A673 (cell line): ENCODE data around the gene FBXL15. TPM values are rescaled to one million over a fixed set of nuclear protein-coding genes. Genes with fewer than 3 reads are reported as not detected.

Source experiments
- BruUV-seq: library from RNA; stranded (reverse); fragments of 400-500 nt; replicated peaks from 2 replicates; lab custom pipeline; 2021; lab: Mats Ljungman, UMichigan
- CTCF ChIA-PET: fragments of 300-600 bp; sonication (Branson Sonifier 250); formaldehyde crosslinking; loops from one replicate; lab custom pipeline; 2022; ENCODE audit warnings: antibody characterized with exemption; lab: Charles Lee
- POLR2A ChIA-PET: fragments of 300-600 bp; sonication (Branson Sonifier 250); formaldehyde crosslinking; loops from one replicate; lab custom pipeline; 2022; ENCODE audit warnings: antibody characterized with exemption; ENCODE audit not compliant: low non-redundant PET; lab: Charles Lee
- DNase-seq: peaks from one replicate; pipeline ENCODE4 v3.0.0-alpha.2; 2015; ENCODE audit warnings: low spot score
- H3K27ac ChIP-seq: fragments of 200-600 bp; sonication (generic); 2 replicates; pipeline ENCODE4 v1.5.1; 2016; ENCODE audit warnings: mixed run types, low read depth, mild to moderate bottlenecking, mixed read lengths, antibody characterized with exemption, low read length; ENCODE audit not compliant: poor library complexity, severe bottlenecking
- H3K27me3 ChIP-seq: fragments of 200-600 bp; sonication (generic); replicated peaks from 2 replicates; pipeline ENCODE4 v1.6.1; 2017; ENCODE audit warnings: mixed run types, low read depth, mild to moderate bottlenecking, mixed read lengths, antibody characterized with exemption, low read length; ENCODE audit not compliant: insufficient read depth, poor library complexity
- H3K36me3 ChIP-seq: fragments of 200-600 bp; sonication (generic); 2 replicates; pipeline ENCODE4 v1.6.1; 2016; ENCODE audit warnings: mixed run types, mild to moderate bottlenecking, mixed read lengths, antibody characterized with exemption, low read length; ENCODE audit not compliant: insufficient read depth, poor library complexity, severe bottlenecking
- H3K4me1 ChIP-seq: fragments of 200-600 bp; sonication (generic); 2 replicates; pipeline ENCODE4 v1.6.1; 2017; ENCODE audit warnings: mixed run types, mild to moderate bottlenecking, mixed read lengths, antibody characterized with exemption, low read length; ENCODE audit not compliant: insufficient read depth, poor library complexity, severe bottlenecking
- H3K4me3 ChIP-seq: fragments of 200-600 bp; sonication (generic); 2 replicates; pipeline ENCODE4 v1.5.1; 2016; ENCODE audit warnings: low read depth, mixed run types, mild to moderate bottlenecking, mixed read lengths, low read length; ENCODE audit not compliant: poor library complexity, severe bottlenecking
- H3K9me3 ChIP-seq: fragments of 200-600 bp; sonication (generic); 2 replicates; pipeline ENCODE4 v1.6.1; 2016; ENCODE audit warnings: mixed run types, low read depth, mild to moderate bottlenecking, mixed read lengths, antibody characterized with exemption, low read length; ENCODE audit not compliant: poor library complexity, severe bottlenecking
- CTCF ChIP-seq: fragments of 300-800, 200-600 bp; sonication (generic); conservative IDR thresholded peaks from 2 replicates; pipeline ENCODE4 v1.5.1; 2017; ENCODE audit warnings: low read depth, mild to moderate bottlenecking, antibody characterized with exemption, low read length, moderate library complexity, mixed read lengths
- EZH2 ChIP-seq: fragments of 200-600 bp; sonication (generic); IDR thresholded peaks from 2 replicates; pipeline ENCODE4 v1.6.1; 2017; ENCODE audit warnings: borderline replicate concordance, low read depth, mild to moderate bottlenecking, mixed read lengths, antibody characterized with exemption, low read length; ENCODE audit not compliant: poor library complexity, severe bottlenecking
- intact Hi-C: fragments of 100-400 bp; cut with micrococcal nuclease; formaldehyde crosslinking; loops from one replicate; pipeline ENCODE4 v1.10.0; 2022; ENCODE audit not compliant: unreplicated experiment
- total RNA-seq: library from RNA; stranded (reverse); gene quantifications from 2 replicates; pipeline ENCODE4 v1.2.3, GENCODE V29; 2021

The FBXL15 gene
- total RNA-seq, 1 experiment from 2014 or later: 8.9 TPM

GRCh38 chr10:102435133-102435497 lies 14.5 kb downstream of the FBXL15 start:
- POLR2A ChIA-PET: interaction anchor here (0.6 kb wide), 1 partner anchor 11 kb away, joined by 3 read pairs; no protein-coding TSS in a partner anchor

GRCh38 chr10:102435529-102436233 lies 15.0 kb downstream of the FBXL15 start:
- no TSS peak for BruUV-seq
- CTCF ChIA-PET: no interaction called here

More at GRCh38 chr10:102435133-102435497, 14.5 kb downstream of the FBXL15 start:
- TF ChIP-seq CTCF: no peak
- no peak for TF ChIP-seq EZH2
- CTCF ChIA-PET: no interaction called here
- peak overlapping the region; percentile 27 for H3K4me3 ChIP-seq
- peak overlapping the region; percentile 8 for H3K27ac ChIP-seq
- no peaks in the 10 kb centered on the region for H3K27me3 ChIP-seq
- H3K9me3 ChIP-seq: no peaks in the 10 kb centered on the region
- no peaks in the 10 kb centered on the region for H3K36me3 ChIP-seq
- intact Hi-C loops: no loop called here
- peaks cover 13% of the 10 kb centered on the region for H3K4me1 ChIP-seq
- no TSS peak for BruUV-seq
- no peak for DNase-seq

GRCh38 chr10:102436312-102436711 lies 15.7 kb downstream of the FBXL15 start:
- H3K27me3 ChIP-seq: no peaks in the 10 kb centered on the region
- ChIA-PET POLR2A (no interaction called here), CTCF (no interaction called here)
- no peaks in the 10 kb centered on the region for H3K9me3 ChIP-seq
- no peak for TF ChIP-seq EZH2
- no peak for TF ChIP-seq CTCF
- H3K4me1 ChIP-seq: peaks cover 11% of the 10 kb centered on the region
- H3K4me3 ChIP-seq: no peak overlapping the region
- no peak for DNase-seq
- no peak overlapping the region for H3K27ac ChIP-seq
- no TSS peak for BruUV-seq
- intact Hi-C loops: no loop called here
- H3K36me3 ChIP-seq: no peaks in the 10 kb centered on the region

More at GRCh38 chr10:102435529-102436233, 15.0 kb downstream of the FBXL15 start:
- TF ChIP-seq EZH2: no peak
- no peak for TF ChIP-seq CTCF
- POLR2A ChIA-PET: interaction anchor here (0.6 kb wide), 1 partner anchor 12 kb away, joined by 3 read pairs; no protein-coding TSS in a partner anchor
- intact Hi-C loops: no loop called here
- H3K9me3 ChIP-seq: no peaks in the 10 kb centered on the region
- peak overlapping the region; percentile 27 for H3K4me3 ChIP-seq
- peaks cover 13% of the 10 kb centered on the region for H3K4me1 ChIP-seq
- no peaks in the 10 kb centered on the region for H3K27me3 ChIP-seq
- no peaks in the 10 kb centered on the region for H3K36me3 ChIP-seq
- DNase-seq: peak; percentile 19
- peak overlapping the region; percentile 8 for H3K27ac ChIP-seq
